Stomach (tissue), 9 donors: ENCODE data around the gene IMPG1. TPM values are rescaled to one million over a fixed set of nuclear protein-coding genes. Genes with fewer than 3 reads are reported as not detected.
A peak's percentile ranks its signal among the peaks of the same experiment; 100 is the strongest.

Source experiments
- DNase-seq, 2 donors: peaks; one replicate each; pipeline versions ENCODE4 v3.0.0 to v3.0.0-alpha.2; 2013 to 2019
- H3K27ac ChIP-seq, 5 donors: fragments of 200-600 bp in 4 of 5; sonication (generic) in 4 of 5; one replicate each; pipeline ENCODE4 v1.5.1; 2013 to 2019; ENCODE audit warnings: mild to moderate bottlenecking in 1 of 5, moderate library complexity in 1 of 5
- H3K27me3 ChIP-seq, 3 donors: fragments of 200-600 bp; sonication (generic); one replicate each; pipeline ENCODE4 v1.5.1; 2017 to 2019; ENCODE audit warnings: mixed run types in 1 of 3
- H3K36me3 ChIP-seq, 4 donors: fragments of 200-600 bp; sonication (generic); 1 replicate in 3 of 4; 2 replicates in 1 of 4; pipeline ENCODE4 v1.5.1; 2016 to 2019
- H3K4me1 ChIP-seq, 4 donors: fragments of 200-600 bp; sonication (generic); one replicate each; pipeline ENCODE4 v1.5.1; 2016 to 2019
- H3K4me3 ChIP-seq, 4 donors: fragments of 200-600 bp; sonication (generic) in 3 of 4; one replicate each; pipeline ENCODE4 v1.5.1; 2016 to 2019; ENCODE audit warnings: mild to moderate bottlenecking in 1 of 4
- H3K9me3 ChIP-seq, 4 donors: fragments of 200-600 bp; sonication (generic); one replicate each; pipeline ENCODE4 v1.5.1; 2016 to 2019
- CTCF ChIP-seq, 7 experiments: fragments of 450-650 bp in 4 of 7; fragments of 200-600 bp in 3 of 7; sonication (generic) in 3 of 7; IDR thresholded peaks; one replicate each; pipeline ENCODE4 v1.5.1; 2016 to 2019; ENCODE audit warnings: antibody characterized with exemption in 7 of 7, control low read depth in 2 of 7, mild to moderate bottlenecking in 1 of 7
- EP300 ChIP-seq: sonication (generic); formaldehyde crosslinking; IDR thresholded peaks from one replicate; pipeline ENCODE4 v1.6.1; 2017; ENCODE audit warnings: antibody characterized with exemption
- POLR2A ChIP-seq, 4 donors: fragments of 450-650 bp; IDR thresholded peaks; one replicate each; pipeline ENCODE4 v1.6.1; 2016; ENCODE audit warnings: antibody characterized with exemption in 4 of 4, control low read depth in 2 of 4, mild to moderate bottlenecking in 1 of 4, moderate library complexity in 1 of 4
- POLR2AphosphoS5 ChIP-seq, 3 donors: sonication (generic); formaldehyde crosslinking; IDR thresholded peaks; one replicate each; pipeline ENCODE4 v1.6.1; 2016; ENCODE audit warnings: antibody characterized with exemption in 3 of 3
- WGBS, 5 donors: extraction: QIAGEN DNeasy Blood & Tissue Kit in 3 of 5; methylation state at CpG; one replicate each; pipeline versions ENCODE4 v1.1.5 to v1.1.7; 2013 to 2018; 5-methylcytosine and 5-hydroxymethylcytosine counted together
- intact Hi-C: fragments of 100-400 bp; cut with DNase I; formaldehyde crosslinking; loops from one replicate; pipeline ENCODE4 v1.15.1; 2023; ENCODE audit warnings: low total_unique reads
- polyA plus RNA-seq, 3 donors: library from polyadenylated mRNA; stranded (reverse); fragments of 200-250 nt; gene quantifications; one replicate each; pipeline ENCODE4 v1.2.3, GENCODE V29; 2013
- total RNA-seq, 5 donors: library from RNA; depleted of rRNA; stranded (reverse); fragments of >200 nt; gene quantifications; one replicate each; pipeline versions ENCODE4 v1.1.0 to v1.2.3, GENCODE V29; 2014 to 2016
- donor health status: healthy with polysubstance abuse.
- donor health status: Bipolar disorder and iron deficiency.
- donor health status: healthy.

IMPG1 gene
- total and polyA plus RNA-seq, 8 donors, result not detected

- TF ChIP-seq POLR2A (IDR thresholded peaks at IDR 0.05) (no peak), CTCF (IDR thresholded peaks at IDR 0.05) (peak in 5 of 7 experiments; percentile 35 to 64 (median 53))
- no peaks in the 10 kb centered on the region for H3K9me3 ChIP-seq
- 2 to 6% (median 3%) methylated on average over 28 to 32 of the region's 32 CpGs for WGBS, 5 donors
- H3K4me1 ChIP-seq, result peaks cover 6 to 14% (median 12%) of the 10 kb centered on the region in 4 donors
- H3K4me3 ChIP-seq, result peak overlapping the region; percentile 29 to 44 (median 38)
- intact Hi-C loops, result loop anchor here (5.0 to 10.0 kb wide), 2 partner anchors 420 to 1522 kb away; no protein-coding TSS in a partner anchor
- peaks cover 0 to 9% (median 5%) of the 10 kb centered on the region in 3 donors for H3K27me3 ChIP-seq
- peak in 1 of 2 donors; percentile 89 for DNase-seq
- no peaks in the 10 kb centered on the region for H3K36me3 ChIP-seq
- H3K27ac ChIP-seq, result no peak overlapping the region
Measured at GRCh38 chr6:75934643-75935472, 137.6 kb downstream of the IMPG1 start.

- no peaks in the 10 kb centered on the region for H3K36me3 ChIP-seq
- intact Hi-C loops, result loop anchor here (10.0 kb wide), 1 partner anchor 421 kb away; no protein-coding TSS in a partner anchor
- DNase-seq, result no peak
- no peak overlapping the region for H3K4me3 ChIP-seq
- peaks cover 0 to 9% (median 5%) of the 10 kb centered on the region in 3 donors for H3K27me3 ChIP-seq
- 76 to 83% (median 80%) methylated on average over 7 of the region's 7 CpGs for WGBS, 5 donors
- no peaks in the 10 kb centered on the region for H3K9me3 ChIP-seq
- TF ChIP-seq POLR2AphosphoS5 (IDR thresholded peaks at IDR 0.05), result no peak
- no peak overlapping the region for H3K27ac ChIP-seq
- peaks cover 6 to 14% (median 12%) of the 10 kb centered on the region in 4 donors for H3K4me1 ChIP-seq
Measured at GRCh38 chr6:75933387-75933975, 139.0 kb downstream of the IMPG1 start.

- Histone ChIP-seq H3K4me1 (peaks cover 6 to 14% (median 12%) of the 10 kb centered on the region in 4 donors), H3K27ac (no peak overlapping the region), H3K27me3 (peaks cover 0 to 9% (median 5%) of the 10 kb centered on the region in 3 donors), H3K36me3 (no peaks in the 10 kb centered on the region), H3K4me3 (no peak overlapping the region), H3K9me3 (no peaks in the 10 kb centered on the region)
- 22 to 40% (median 28%) methylated on average over 5 of the region's 5 CpGs for WGBS, 5 donors
- peak; percentile 47 to 67 for DNase-seq
- intact Hi-C loops, result loop anchor here (10.0 kb wide), 1 partner anchor 423 kb away; no protein-coding TSS in a partner anchor
- TF ChIP-seq CTCF (IDR thresholded peaks at IDR 0.05) (peak in 3 of 7 experiments; percentile 16 to 53 (median 31)), EP300 (no peak)
Measured at GRCh38 chr6:75932067-75932466, 140.4 kb downstream of the IMPG1 start.

- peaks cover 6 to 14% (median 12%) of the 10 kb centered on the region in 4 donors for H3K4me1 ChIP-seq
- peak in 1 of 2 donors; percentile 34 for DNase-seq
- 74 to 84% (median 80%) methylated on average over 11 of the region's 11 CpGs for WGBS, 5 donors
- H3K36me3 ChIP-seq, result no peaks in the 10 kb centered on the region
- intact Hi-C loops, result loop anchor here (10.0 kb wide), 1 partner anchor 424 kb away; no protein-coding TSS in a partner anchor
- no peak overlapping the region for H3K27ac ChIP-seq
- peaks cover 0 to 9% (median 5%) of the 10 kb centered on the region in 3 donors for H3K27me3 ChIP-seq
- H3K4me3 ChIP-seq, result no peak overlapping the region
- TF ChIP-seq CTCF (IDR thresholded peaks at IDR 0.05), result no peak
- TF ChIP-seq POLR2A (IDR thresholded peaks at IDR 0.05), result no peak
- TF ChIP-seq POLR2AphosphoS5 (IDR thresholded peaks at IDR 0.05), result no peak
- no peak for TF ChIP-seq EP300
- H3K9me3 ChIP-seq, result no peaks in the 10 kb centered on the region
Measured at GRCh38 chr6:75931011-75931680, 141.3 kb downstream of the IMPG1 start.
